Measurements from ENCODE around the gene CAMSAP1. TPM values are rescaled to one million over a fixed set of nuclear protein-coding genes. Genes with fewer than 3 reads are reported as not detected.

Gene CAMSAP1
- total RNA-seq, 4 donors from 2014 or later = 11.8 to 23.4 (median 19.9) TPM

- TF ChIP-seq, protein P1, sequence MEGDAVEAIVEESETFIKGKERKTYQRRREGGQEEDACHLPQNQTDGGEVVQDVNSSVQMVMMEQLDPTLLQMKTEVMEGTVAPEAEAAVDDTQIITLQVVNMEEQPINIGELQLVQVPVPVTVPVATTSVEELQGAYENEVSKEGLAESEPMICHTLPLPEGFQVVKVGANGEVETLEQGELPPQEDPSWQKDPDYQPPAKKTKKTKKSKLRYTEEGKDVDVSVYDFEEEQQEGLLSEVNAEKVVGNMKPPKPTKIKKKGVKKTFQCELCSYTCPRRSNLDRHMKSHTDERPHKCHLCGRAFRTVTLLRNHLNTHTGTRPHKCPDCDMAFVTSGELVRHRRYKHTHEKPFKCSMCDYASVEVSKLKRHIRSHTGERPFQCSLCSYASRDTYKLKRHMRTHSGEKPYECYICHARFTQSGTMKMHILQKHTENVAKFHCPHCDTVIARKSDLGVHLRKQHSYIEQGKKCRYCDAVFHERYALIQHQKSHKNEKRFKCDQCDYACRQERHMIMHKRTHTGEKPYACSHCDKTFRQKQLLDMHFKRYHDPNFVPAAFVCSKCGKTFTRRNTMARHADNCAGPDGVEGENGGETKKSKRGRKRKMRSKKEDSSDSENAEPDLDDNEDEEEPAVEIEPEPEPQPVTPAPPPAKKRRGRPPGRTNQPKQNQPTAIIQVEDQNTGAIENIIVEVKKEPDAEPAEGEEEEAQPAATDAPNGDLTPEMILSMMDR (IDR thresholded peaks at IDR 0.05) = no peak
- TF ChIP-seq POLR2A (IDR thresholded peaks at IDR 0.05) = no peak
- Histone ChIP-seq H3K4me3 (replicated peaks in 1 of 3) (no peak overlapping the region), H3K27me3 (no peaks in the 10 kb centered on the region), H3K36me3 (no peaks in the 10 kb centered on the region), H3K9me3 (no peaks in the 10 kb centered on the region), H3K27ac (no peak overlapping the region), H3K4me1 (no peaks in the 10 kb centered on the region)
- DNase-seq = no peak
- 50 to 56% methylated on average over 1 of the region's 1 CpG for WGBS, 2 donors
- intact Hi-C loops (cut with DNase I) = no loop called here
Observed at GRCh38 chr9:135847833-135848232, 59.5 kb downstream of the CAMSAP1 start.

- no peak for DNase-seq
- no peaks in the 10 kb centered on the region for H3K4me1 ChIP-seq
- no peaks in the 10 kb centered on the region for H3K36me3 ChIP-seq
- H3K9me3 ChIP-seq = no peaks in the 10 kb centered on the region
- no peaks in the 10 kb centered on the region for H3K27me3 ChIP-seq
- intact Hi-C loops (cut with DNase I) = no loop called here
- no peak for TF ChIP-seq POLR2A (IDR thresholded peaks at IDR 0.05)
- TF ChIP-seq, protein P1 (IDR thresholded peaks at IDR 0.05) = no peak
- H3K4me3 ChIP-seq (replicated peaks in 1 of 3) = no peak overlapping the region
- H3K27ac ChIP-seq = no peak overlapping the region
- WGBS, 2 donors = 87 to 89% methylated on average over 7 of the region's 7 CpGs
Observed at GRCh38 chr9:135840539-135840938, 66.8 kb downstream of the CAMSAP1 start.

DNA sequence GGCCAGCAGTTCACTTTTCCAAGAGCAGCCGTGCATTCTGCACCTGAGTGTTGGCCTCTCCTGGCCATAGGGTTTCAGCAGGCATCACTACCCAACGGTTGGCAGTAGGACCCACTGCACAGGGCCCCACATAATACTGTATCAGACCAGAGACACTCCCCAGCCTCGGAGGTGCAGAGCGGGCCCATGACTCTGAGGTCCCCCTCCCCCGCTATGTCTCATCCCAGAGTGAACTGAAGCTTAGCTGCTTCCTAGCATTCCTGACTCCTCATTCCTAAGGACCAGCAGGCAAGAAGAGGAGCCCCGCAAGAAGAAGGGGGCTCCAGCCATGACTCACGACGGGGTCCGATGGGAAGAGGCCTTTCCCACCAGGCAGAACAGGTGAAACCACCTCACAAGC, 67.2 kb downstream of the CAMSAP1 start:
- no peak overlapping the region for H3K4me3 ChIP-seq (replicated peaks in 1 of 3)
- H3K36me3 ChIP-seq = no peaks in the 10 kb centered on the region
- no peak overlapping the region for H3K27ac ChIP-seq
- H3K9me3 ChIP-seq = no peaks in the 10 kb centered on the region
- H3K27me3 ChIP-seq = no peaks in the 10 kb centered on the region
- H3K4me1 ChIP-seq = no peaks in the 10 kb centered on the region
- intact Hi-C loops (cut with DNase I) = no loop called here
- WGBS, 2 donors = 91 to 94% methylated on average over 4 to 9 of the region's 9 CpGs
- TF ChIP-seq, protein P1 (IDR thresholded peaks at IDR 0.05) = no peak
- no peak for TF ChIP-seq POLR2A (IDR thresholded peaks at IDR 0.05)
- DNase-seq = no peak

DNA sequence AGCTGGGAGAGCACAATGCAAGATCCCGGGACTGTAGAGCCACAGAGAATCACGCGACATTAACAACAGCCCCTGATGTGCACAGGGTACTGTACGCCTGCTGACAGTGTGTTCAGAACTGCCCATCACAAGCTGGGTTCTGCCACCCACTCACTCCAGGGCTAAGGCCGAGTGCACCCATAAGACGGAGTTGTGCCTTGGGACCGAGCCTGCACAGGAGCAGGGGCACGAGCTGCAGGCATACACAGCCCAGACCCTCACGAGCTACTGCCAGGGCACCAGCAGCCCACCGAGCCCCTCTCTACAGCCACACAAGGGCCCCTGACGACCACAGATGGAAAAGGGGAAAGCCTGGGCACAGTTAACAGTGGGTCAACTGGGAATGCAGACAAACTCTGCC, 67.8 kb downstream of the CAMSAP1 start:
- no peak overlapping the region for H3K27ac ChIP-seq
- no peaks in the 10 kb centered on the region for H3K4me1 ChIP-seq
- H3K36me3 ChIP-seq = no peaks in the 10 kb centered on the region
- H3K4me3 ChIP-seq (replicated peaks in 1 of 3) = no peak overlapping the region
- no peak for DNase-seq
- intact Hi-C loops (cut with DNase I) = no loop called here
- WGBS, 2 donors = 95 to 98% methylated on average over 6 to 9 of the region's 11 CpGs
- H3K9me3 ChIP-seq = no peaks in the 10 kb centered on the region
- no peaks in the 10 kb centered on the region for H3K27me3 ChIP-seq
- no peak for TF ChIP-seq POLR2A (IDR thresholded peaks at IDR 0.05)
- TF ChIP-seq, protein P1 (IDR thresholded peaks at IDR 0.05) = no peak

DNA sequence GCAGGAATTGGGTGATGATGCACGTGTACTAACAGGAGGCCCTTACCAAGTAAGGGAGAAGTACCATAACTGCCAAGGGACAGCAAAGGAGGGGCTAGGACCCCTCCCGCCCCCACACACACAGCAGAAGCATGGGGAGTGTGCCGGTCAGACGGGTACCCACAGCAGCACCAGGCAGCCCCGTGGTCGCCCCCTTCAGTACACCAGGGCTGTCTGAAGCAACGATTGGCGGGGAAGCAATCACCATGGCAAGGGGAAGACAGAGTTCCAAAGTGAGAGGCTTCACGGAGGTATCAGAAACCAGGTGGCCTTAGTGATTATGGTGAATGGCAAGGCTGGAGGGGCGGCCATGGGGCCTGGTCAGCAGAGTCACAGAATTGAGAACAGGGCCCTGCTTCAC, 72.2 kb downstream of the CAMSAP1 start:
- no peaks in the 10 kb centered on the region for H3K9me3 ChIP-seq
- no peak overlapping the region for H3K4me3 ChIP-seq (replicated peaks in 1 of 3)
- H3K36me3 ChIP-seq = no peaks in the 10 kb centered on the region
- intact Hi-C loops (cut with DNase I) = no loop called here
- no peaks in the 10 kb centered on the region for H3K27me3 ChIP-seq
- H3K4me1 ChIP-seq = no peaks in the 10 kb centered on the region
- H3K27ac ChIP-seq = no peak overlapping the region
- WGBS, 2 donors = 89 to 90% methylated on average over 10 of the region's 10 CpGs
- no peak for DNase-seq
- no peak for TF ChIP-seq POLR2A (IDR thresholded peaks at IDR 0.05)
- TF ChIP-seq, protein P1 (IDR thresholded peaks at IDR 0.05) = no peak
